NCI-H187 treated with DMSO at 0.1 percent for 48 hours (cell line): ENCODE results near the gene TMEM217.
A peak's percentile ranks its signal among the peaks of the same experiment; 100 is the strongest.

Experiments used
- DNase-seq: peaks from one replicate; lab custom pipeline; 2025; lab: John Stamatoyannopoulos, UW

The TMEM217 gene

DNA sequence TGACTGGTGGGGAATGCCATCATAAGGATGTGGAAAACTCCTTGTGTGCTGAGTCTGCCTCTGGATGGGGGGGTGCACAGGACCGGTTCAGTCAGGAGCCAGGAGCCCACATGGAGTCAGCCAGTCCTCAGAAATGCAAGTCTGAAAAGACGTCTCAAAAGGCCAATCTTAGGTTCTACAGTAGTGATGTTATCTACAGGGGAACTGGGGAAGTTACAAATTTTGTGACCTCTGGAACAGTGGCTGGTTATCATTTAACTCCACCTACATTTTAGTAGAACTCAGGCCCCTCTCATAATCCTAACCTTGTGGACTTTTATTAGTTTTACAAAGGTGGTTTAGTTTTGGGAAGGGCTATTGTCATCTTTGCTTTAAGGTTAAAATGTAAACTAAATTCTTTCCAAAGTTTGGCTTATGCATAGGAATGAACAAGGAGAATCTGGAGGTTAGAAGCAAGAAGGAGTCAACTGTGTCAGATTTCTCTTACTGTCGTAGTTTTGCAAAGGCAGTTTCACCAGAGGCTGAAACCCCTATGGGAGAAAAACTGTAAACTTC lies 14.1 kb downstream of the TMEM217 start:
- no peak for DNase-seq

DNA sequence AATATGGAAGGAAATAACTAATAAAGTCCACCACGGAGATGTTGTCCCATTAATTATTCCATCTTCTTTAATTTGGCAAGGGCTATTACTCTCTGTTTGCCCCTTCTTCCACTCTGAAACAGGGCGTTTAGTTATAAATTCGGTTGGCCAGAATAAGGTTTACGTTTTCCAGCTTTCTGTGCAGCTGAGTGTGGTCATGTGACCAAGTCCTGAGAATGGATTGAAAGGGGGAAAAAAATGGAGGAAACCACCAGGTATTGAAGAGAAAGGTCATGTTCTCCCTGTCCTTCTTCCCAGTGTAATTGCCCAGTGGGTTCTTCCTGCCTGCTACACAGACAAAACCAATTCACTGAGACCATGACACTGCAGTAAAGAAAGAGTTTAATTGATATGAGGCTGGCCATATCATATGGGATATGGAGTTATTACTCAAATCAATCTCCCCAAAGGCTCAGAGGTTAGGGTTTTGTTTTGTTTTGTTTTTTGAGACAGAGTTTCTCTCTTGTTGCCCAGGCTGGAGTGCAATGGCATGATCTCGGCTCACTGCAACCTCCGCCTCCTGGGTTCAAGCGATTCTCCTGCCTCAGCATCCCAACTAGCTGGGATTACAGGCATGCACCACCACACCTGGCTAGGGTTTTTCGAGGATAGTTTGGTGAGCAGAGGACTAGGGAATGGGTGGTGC lies 14.7 kb downstream of the TMEM217 start:
- DNase-seq, result no peak

DNA sequence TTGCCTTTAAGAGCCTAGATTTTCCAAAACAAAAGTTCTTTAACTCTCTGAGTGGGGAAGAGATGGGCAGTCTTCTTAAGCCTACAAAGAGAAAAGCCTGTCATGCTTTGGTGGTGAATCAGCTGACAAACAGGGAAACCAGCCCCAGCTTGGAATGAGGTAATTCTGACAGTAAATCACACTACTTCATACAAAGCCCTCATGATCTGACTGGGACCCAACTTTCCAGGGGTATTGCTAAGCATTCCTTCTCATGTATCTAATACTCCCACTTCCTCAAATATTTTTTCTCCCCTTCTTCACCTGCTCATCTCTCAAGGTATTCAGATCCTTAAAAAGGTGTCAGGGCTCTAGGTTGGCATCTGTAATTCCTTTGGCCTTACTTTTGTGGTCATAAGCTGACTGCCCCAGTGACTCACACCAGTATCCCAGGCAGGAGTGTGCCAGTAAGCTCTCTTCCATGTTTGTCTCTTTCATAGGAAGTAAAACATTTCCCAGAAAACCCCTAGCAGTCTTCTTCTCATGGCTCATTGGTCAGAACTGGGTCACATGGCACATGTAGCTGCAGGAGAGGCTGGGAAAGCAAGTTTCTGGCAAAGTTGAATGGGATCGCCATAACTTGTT lies 15.4 kb downstream of the TMEM217 start:
- DNase-seq, result no peak

DNA sequence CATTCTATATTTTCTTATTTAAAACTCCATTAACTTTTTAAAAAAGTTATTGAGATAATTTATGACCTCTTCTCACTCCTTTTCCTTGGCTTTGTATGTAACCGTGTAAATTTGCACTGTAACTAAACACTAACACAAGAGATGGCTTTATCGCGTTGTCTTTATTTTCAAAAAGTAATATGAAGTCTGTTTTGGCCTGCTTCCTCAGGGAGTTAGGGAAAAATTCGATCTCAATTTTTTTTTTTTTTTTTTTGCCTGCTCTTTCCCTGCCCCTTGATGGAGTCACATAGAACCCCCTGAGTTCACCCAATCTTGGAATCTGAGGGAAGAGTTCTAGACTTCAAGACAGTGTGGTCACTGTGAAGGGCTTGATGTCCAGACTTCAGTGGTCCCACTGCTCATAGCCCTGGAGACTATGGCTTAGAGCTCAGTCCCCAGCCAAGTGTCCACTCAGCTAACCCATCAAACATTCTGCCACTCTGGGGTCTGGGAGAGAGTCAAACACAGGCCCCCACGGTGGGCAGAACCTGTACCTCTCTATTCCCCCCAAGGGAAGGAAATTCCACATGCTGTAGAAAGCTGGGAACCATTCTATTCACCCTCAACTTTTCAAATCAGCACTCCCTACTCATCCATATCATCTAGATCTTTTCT lies 16.0 kb downstream of the TMEM217 start:
- no peak for DNase-seq

DNA sequence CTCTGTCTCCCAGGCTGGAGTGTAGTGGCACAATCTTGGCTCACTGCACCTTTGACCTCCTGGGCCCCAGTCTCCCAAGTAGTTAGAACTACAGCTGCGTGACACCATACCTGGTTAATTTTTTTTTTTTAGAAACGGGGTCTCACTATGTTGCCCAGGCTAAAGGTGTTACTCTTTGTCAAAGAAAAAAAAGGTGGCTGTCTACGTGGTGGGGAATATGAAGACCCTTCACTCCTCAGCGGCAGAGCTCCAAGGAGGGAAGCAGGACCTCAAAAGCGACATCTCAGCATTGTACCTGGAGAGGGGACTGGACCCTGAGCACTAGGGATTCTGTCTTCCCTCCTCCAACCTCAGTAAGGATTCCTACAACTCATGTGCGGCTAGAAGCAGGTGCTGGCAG lies 16.8 kb downstream of the TMEM217 start:
- DNase-seq, result no peak

DNA sequence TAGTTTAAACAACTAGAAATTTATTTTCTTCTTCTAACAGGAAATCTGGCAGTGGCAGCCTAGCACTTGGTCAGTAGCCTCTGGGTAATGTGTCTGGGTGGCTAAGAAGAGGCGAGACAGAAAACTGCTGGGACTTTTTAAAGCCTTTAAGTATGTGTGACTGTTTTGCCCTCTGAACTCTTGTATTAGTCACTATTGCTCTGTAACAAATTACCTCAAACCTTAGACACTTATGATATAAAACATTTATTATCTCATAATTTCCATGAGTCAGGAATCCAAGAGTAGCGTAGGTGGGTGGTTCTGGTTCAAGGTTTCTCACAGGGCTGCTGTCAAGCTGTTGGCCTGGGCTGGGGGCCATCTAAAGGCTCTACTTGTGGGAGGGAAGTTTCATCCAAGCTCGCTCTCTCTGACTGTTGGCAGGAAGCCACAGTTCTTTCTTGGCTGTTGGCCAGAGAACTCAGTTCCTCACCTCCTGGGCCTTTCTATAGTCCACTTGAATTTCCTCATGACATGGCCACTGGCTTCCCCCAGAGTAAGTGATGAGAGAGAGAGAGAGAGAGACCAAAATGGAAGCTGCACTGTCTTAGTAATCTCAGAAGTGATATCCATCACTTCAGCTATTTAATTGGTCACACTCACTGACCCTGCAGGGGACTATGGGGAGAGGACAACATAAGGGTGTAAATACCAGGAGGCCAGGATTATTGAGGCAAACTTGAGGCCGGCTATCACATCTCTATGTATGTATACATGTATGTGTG lies 17.8 kb downstream of the TMEM217 start:
- DNase-seq, result no peak

DNA sequence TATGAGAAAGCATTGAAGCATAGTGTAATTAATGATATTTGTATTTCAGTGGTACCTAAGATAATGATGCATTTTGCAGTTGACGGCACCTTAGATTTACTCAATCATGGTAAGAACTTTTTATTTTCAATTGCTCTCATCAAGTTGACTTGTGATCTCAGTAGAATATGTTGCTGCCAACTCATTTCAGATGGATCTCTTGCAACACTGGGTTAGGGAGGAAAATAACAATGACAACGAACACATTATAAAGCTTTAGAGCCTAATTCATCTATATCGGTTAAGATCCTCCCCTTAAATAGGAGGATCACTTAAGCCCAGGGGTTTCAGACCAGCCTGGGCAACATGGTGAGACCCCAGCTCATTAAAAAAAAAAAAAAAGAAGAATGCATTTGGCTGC lies 18.4 kb downstream of the TMEM217 start:
- no peak for DNase-seq

DNA sequence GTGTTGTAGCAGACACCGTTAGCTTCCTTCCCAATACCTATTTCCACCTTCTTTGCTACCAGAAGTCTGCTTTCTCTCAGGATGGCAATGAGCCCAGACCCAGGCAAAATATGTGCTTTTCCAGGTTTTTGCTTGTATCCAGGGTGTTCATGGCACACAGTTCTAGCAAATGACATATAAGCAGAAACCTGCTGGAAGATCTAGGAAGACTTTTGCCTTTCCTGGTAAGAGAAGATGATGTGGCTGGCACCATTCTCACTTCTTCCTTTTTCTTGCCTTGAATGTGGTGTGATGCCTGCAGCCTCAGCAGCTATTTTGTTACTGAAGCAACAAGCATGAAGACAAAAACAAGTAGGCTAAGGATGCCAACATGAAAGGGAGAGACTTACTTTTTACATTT lies 19.6 kb downstream of the TMEM217 start:
- no peak for DNase-seq

DNA sequence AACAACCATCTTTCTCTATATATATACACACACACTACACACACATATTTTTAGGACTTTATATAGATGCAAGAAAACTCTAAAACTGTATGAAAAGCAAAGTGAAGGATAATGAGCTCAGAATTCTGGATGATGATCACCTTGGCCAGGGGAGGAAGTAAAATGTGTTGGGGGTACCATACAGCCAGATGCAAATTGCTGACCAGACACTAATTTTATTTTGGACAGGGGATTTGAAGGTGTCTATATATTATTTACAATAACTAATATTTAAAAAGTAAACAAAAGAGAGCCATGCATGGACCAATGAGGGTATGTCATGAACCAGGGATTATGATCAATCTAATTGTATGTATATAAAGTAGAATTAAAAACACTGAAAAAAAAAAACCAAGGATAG lies 20.2 kb downstream of the TMEM217 start:
- no peak for DNase-seq

DNA sequence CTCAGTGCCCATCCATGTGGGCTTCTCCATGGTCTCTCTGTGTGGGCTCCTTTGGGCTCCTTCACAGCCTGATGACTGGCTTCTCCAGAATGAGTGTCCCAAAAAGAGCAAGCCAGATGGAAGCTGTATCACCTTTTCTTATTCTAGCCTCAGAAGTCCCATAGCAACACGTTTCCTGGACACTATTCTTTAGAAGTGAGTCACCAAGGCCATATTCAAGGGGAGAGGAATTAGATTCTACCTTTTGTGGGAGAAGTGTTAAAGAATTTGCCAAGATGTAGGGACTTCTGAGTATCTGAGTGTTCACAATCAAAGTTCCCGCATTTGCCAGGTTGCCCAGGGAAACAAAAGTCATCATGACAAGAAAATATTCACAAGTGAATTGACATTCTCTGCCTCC lies 21.0 kb downstream of the TMEM217 start:
- DNase-seq, result no peak

DNA sequence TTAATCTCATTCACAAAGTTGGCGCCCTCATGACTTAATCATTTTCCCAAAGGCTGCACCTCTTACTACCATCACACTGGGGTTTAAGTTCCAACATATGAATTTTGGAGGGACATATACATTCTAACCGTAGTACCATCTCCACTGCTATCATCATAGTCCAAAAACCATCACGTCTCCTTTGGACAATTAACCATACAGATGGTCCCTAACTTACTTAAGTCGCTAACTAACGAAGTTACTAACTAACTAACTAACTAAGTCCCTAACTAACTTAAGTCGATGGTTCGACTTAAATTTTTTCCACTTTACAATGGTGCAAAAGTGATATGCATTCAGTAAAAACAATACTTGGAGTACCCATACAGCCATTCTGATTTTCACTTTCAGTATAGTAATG lies 24.4 kb downstream of the TMEM217 start:
- no peak for DNase-seq

DNA sequence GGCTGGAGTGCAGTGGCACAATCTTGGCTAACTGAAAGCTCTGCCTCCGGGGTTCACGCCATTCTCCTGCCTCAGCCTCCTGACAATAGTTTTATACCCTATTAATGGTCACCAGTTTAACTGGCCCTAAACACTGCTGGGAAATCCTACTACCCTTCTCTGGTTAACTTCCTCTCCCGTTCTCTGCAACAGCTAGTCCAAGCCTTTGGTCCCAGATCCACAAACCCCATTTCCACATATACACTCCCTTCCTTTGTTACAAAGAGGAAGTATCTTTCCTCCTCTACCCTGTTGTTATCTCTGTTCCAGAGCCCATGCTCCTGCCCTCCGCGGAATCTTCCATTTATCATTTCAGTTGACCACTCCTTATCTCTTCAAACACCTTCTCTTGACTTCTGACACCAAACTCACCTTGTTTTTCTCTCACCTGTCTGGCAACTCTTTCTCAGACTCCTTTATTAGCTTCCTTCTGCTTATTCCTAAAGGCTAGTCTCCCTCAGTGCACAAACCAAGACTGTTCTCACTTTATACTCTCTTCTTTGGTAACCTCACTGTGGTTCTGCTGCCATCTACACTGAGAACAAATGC lies 25.4 kb downstream of the TMEM217 start:
- DNase-seq, result no peak

DNA sequence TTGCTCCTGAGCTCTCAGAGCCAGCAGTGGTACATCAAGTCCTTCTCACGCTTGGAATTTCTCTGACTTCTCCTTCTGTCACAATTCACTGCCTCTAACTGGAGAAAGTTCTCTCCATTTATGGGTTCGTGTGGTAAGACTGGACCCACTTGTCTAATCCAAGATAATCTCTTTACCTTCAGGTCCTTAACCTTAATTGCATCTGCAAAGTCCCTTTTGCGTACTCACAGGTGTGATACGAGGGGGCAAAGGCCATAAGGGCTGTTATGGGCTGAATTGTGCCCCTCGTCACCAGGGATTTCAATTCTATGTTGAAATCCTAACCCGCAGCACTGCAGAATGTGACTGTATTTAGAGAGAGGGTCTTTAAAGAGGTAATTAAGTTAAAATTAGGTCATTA lies 27.8 kb downstream of the TMEM217 start:
- DNase-seq, result no peak

DNA sequence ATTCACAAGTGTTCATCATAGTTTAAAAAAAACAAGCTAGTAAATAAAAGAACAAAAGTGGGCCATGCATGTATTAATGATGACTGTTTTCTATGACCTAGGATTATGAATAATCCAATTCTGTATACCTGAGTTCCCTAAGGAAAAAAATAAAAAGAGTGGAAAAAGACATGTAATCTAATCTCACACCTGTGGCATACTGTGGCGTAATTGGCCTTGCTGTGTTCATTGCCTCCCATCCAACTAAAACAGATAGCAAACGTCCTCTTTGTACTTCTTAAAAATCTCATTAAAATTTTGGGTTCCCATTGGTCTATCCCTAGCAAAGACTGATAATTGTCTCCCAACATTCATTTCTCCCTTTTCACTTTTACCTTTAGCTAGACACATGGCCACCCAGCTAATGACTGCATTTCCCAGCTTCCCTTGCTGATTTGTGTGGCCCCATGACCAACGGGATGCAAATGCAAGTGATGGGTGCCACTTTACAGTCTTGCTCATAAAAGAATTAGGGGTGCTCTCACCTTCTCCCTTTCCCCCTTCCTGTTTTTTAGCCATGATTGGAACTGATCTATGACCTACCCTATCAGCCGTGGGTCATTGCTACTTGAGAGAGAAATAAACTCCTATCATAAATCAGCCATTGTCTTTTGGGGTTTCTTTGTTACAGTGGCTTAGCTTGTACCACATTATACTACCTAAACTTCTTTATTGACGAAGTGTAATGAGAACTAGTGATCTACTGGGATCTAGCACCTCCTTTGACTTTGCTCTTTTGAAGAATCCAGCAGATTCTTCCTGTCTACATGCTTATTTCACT lies 32.4 kb downstream of the TMEM217 start:
- DNase-seq, result no peak

DNA sequence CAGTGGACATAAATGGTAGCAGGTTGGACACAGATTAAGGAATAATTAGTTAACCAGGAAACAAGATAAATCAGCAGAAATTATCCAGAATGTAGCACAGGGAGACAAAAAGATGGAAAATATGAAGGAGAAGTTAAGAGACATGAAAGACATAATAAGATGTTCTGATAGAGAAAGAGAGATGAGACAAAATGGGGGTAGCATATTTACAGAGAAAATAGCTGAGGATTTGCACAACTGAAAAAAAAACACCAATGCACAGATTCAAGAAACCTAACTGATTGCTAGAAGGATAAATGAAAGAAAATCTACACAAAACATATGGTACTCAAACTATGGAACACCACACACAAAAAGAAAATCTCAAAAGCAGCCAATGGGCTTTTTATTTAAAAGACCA lies 35.0 kb downstream of the TMEM217 start:
- no peak for DNase-seq

DNA sequence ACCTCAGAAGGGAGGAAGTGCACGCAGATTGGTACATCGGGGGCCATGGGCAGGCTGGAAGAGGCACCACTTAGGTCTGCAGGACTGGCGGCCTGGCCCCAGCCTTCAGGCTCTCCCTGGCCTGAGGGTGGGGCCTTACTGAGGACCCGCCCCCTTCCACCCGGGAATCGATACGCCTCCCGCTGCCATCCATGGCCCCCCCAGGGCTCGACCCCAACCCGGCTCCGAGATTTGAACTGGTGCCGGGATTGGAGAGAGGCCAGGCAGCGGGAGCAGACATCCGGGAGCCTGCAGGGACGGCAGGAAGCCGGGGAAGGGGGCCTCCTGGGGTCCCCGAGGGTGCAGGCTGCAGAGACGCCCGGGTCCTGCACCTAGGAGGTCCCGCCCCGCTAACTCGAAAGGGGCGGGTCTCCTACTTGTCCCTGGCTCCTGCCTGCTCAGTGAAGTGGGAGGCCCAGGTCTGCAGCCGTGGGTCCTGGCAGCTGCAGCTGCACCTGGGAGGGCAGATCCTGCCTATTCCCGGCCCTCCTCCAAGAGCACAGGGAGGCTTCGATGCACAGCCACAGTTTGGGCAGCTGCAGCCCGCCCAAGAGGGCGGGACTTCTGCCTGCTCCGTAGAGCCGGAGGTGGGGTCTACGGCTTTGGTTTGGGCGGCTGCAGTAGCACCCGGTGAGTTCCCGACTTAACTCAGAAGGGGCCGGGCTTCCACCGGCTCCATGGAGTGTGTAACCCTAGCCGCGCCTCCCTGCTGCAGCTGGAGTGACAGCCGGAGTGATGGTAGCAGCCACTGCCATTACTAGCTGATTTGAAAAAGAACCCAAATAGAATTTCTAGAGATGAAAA lies 35.6 kb downstream of the TMEM217 start:
- DNase-seq, result peak; percentile 93

DNA sequence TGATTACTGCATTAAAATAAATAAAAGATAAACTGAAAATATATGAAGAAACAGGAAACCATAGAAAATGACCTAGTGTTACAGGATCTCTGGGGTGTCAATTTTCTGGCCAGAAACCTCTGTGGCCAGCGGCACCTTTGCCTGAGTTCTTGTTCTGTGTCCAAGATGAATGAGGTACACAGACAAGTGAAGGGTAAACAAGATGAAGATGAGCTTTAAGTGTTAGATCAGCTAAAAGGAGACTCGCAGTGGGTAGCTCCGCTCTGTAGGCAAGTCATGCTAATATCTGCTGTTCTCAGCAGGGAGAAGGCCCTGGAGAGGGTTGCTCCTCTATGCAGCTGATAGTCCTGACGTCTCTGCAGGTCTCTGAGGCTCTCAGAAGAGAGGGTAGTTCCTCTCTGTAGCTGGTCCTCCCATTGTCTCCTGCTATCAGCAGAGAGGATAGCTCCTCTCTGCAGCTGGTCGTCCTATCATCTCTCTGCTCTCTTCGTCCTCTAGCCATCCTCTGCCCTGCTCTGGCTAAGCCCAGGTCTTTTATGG lies 36.3 kb downstream of the TMEM217 start:
- peak; percentile 29 for DNase-seq

DNA sequence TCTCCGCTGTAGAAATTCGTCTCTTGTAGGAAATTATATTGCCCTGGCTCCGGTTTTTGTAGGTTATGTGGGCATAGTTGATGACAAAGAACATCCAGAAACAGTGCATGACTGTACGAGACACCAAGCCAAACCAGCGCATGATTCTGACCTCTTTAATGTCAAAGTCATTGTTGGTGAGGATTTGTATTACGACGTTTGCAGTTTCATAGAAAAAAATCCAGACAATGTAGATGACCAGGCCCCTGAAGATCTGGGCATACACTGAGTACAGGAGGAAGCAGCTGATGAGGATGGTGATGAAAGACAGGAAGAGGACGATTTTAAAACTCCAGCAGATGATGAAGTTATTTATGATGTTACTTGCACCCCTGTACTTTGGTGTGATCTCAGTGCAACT lies 39.4 kb downstream of the TMEM217 start:
- no peak for DNase-seq

DNA sequence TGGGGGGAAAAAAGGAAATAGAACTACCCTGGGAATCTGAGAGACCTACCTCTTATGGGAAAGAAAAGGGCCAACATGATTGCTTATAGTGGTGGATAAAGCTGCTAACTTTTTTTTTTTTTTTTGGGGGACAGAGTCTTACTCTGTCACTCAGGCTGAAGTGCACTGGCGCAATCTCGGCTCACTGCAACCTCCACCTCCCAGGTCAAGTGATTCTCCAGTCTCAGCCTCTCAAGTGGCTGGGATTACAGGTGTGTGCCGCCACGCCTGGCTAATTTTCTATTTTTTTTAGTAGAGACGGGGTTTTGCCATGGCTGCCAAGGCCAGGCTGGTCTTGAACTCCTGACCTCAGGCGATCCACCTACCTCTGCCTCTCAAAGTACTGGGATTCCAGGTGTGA lies 39.9 kb downstream of the TMEM217 start:
- no peak for DNase-seq

DNA sequence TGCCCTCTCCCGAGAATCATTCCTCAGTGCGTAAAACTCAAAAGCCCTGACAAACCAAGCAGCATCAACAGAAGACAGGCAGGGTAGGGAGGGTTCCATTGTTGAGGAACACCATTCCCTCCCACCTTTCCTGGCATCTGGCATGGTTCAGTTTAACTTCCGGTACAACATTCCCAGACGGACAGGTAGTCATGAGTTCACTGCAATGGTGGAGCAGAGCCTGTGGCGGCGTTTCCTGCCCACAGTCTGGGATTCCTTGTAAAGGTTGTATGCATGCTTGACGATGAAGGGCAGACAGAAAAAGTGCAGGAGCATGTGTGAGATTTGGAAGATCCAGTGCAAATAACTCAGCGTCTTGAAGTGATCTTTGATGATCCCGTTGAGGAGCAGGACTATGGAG lies 45.7 kb downstream of the TMEM217 start:
- no peak for DNase-seq
